K562 (cell line): ENCODE data around the gene NUP43. TPM values are rescaled to one million over a fixed set of nuclear protein-coding genes. Genes with fewer than 3 reads are reported as not detected.

ENCODE experiments used
- BCOR ChIP-seq: fragments of 450-650 bp; IDR thresholded peaks from 2 replicates; pipeline ENCODE4 v1.6.1; 2016
- C11orf30 ChIP-seq: fragments of 450-650 bp; IDR thresholded peaks from 2 replicates; pipeline ENCODE4 v1.6.1; 2016; ENCODE audit warnings: low read depth, mild to moderate bottlenecking
- EWSR1 ChIP-seq: fragments of 450-650 bp; IDR thresholded peaks from 2 replicates; pipeline ENCODE4 v1.6.1; 2018; ENCODE audit warnings: borderline replicate concordance, mild to moderate bottlenecking, low read depth, moderate library complexity; ENCODE audit not compliant: partially characterized antibody
- ILF3 ChIP-seq: fragments of 450-650 bp; IDR thresholded peaks from 2 replicates; pipeline ENCODE4 v1.6.1; 2018; ENCODE audit warnings: antibody characterized with exemption, mild to moderate bottlenecking, moderate library complexity, borderline replicate concordance
- KAT2B ChIP-seq: IDR thresholded peaks from one replicate; pipeline ENCODE4 v1.6.1; 2012; ENCODE audit warnings: low read depth, mild to moderate bottlenecking, control low read depth, inconsistent platforms, low read length, moderate library complexity
- KHSRP ChIP-seq: fragments of 450-650 bp; IDR thresholded peaks from 2 replicates; pipeline ENCODE4 v1.6.1; 2017
- KLF10 ChIP-seq: fragments of 250-450 bp; sonication (Bioruptor Pico); IDR thresholded peaks from 2 replicates; pipeline ENCODE4 v1.6.1; 2021; ENCODE audit warnings: matching md5 sums
- NR4A1 ChIP-seq, 2 experiments: fragments of 250-450 bp in 1 of 2; fragments of 450-650 bp in 1 of 2; sonication (Bioruptor Pico) in 1 of 2; IDR thresholded peaks; 2 replicates each; pipeline versions ENCODE4 v1.4.0 to v1.6.1; 2016 to 2020; ENCODE audit warnings: mild to moderate bottlenecking in 2 of 2, missing compliant biosample characterization in 1 of 2, missing genetic modification characterization in 1 of 2, moderate library complexity in 1 of 2
- NUFIP1 ChIP-seq: fragments of 450-650 bp; IDR thresholded peaks from 2 replicates; pipeline ENCODE4 v1.6.1; 2018; ENCODE audit not compliant: partially characterized antibody
- OTX1 ChIP-seq: fragments of 450-650 bp; formaldehyde crosslinking; IDR thresholded peaks from 2 replicates; pipeline ENCODE4 v1.4.0; 2022; ENCODE audit warnings: mild to moderate bottlenecking
- RB1 ChIP-seq: fragments of 450-650 bp; IDR thresholded peaks from 2 replicates; pipeline ENCODE4 v1.6.1; 2017; ENCODE audit warnings: low read depth, mild to moderate bottlenecking
- SIN3B ChIP-seq: fragments of 450-650 bp; IDR thresholded peaks from 2 replicates; pipeline ENCODE4 v1.6.1; 2017; ENCODE audit warnings: low read depth, mild to moderate bottlenecking, moderate library complexity
- SPI1 ChIP-seq: IDR thresholded peaks from 2 replicates; pipeline ENCODE4 v1.6.1; 2011; ENCODE audit warnings: low read depth, low read length, control low read depth, borderline replicate concordance
- STAG1 ChIP-seq: sonication (generic); formaldehyde crosslinking; IDR thresholded peaks from 2 replicates; pipeline ENCODE4 v1.5.0; 2020; ENCODE audit warnings: missing genetic modification reagents, borderline replicate concordance
- TARDBP ChIP-seq: fragments of 450-650 bp; IDR thresholded peaks from 2 replicates; pipeline ENCODE4 v1.6.1; 2016
- ZNF133 ChIP-seq: fragments of 250-450 bp; sonication (Bioruptor Pico); IDR thresholded peaks from 2 replicates; pipeline ENCODE4 v1.4.0; 2020; ENCODE audit warnings: mild to moderate bottlenecking
- ZNF354B ChIP-seq: fragments of 250-450 bp; sonication (Bioruptor Pico); IDR thresholded peaks from 2 replicates; pipeline ENCODE4 v1.4.0; 2020
- ZNF644 ChIP-seq: fragments of 200-800 bp; sonication (Bioruptor generic); IDR thresholded peaks from 2 replicates; pipeline ENCODE4 v1.6.1; 2016; ENCODE audit warnings: low read depth, missing genetic modification characterization, missing compliant biosample characterization
- ZNF778 ChIP-seq: fragments of 450-650 bp; formaldehyde crosslinking; IDR thresholded peaks from 2 replicates; pipeline ENCODE4 v1.4.0; 2020; ENCODE audit warnings: mild to moderate bottlenecking, moderate library complexity
- polyA plus RNA-seq, 8 experiments: library from polyadenylated mRNA; depleted of rRNA in 4 of 8; stranded (reverse) in 5 of 8; unstranded in 3 of 8; fragments of >200 nt; fragmentation: Nextera tagmentation in 2 of 8; fragmentation: Illumina TruSeq in 1 of 8; extraction: Ambion mirVana in 2 of 8; extraction: Trizol in 1 of 8; gene quantifications; 2 replicates each; pipeline versions ENCODE4 v1.2.1 to v1.2.3, GENCODE V29; 2011 to 2014; ENCODE audit warnings: inconsistent platforms in 1 of 8, missing spikeins in 1 of 8
- total RNA-seq, 7 experiments: library from RNA; depleted of rRNA in 6 of 7; stranded (reverse); fragments of >200 nt in 6 of 7; fragmentation: Illumina TruSeq in 2 of 7; extraction: Trizol in 2 of 7; gene quantifications; 2 replicates each; pipeline versions ENCODE4 v1.2.1 to v1.2.3, GENCODE V29; 2011 to 2021; ENCODE audit warnings: low replicate concordance in 1 of 7
- TF ChIP-seq, protein P1 (sequence below): fragments of 150-350 bp; IDR thresholded peaks from 2 replicates; pipeline ENCODE4 v1.6.1; 2014; ENCODE audit warnings: low read depth, mild to moderate bottlenecking, low read length, borderline replicate concordance
- TF ChIP-seq, protein P2 (sequence below): fragments of 250-450 bp; sonication (Bioruptor Pico); IDR thresholded peaks from 2 replicates; pipeline ENCODE4 v1.8.0; 2022; ENCODE audit warnings: inconsistent platforms
- TF ChIP-seq, protein P3 (sequence below): fragments of 450-650 bp; IDR thresholded peaks from one replicate; pipeline ENCODE4 v1.6.1; 2018; ENCODE audit warnings: mild to moderate bottlenecking, moderate library complexity; ENCODE audit not compliant: partially characterized antibody

Gene NUP43
- total and polyA plus RNA-seq, 9 of the 15 experiments (the other 6 are each of a cell fraction or from before 2014, with no cell fraction given): 28.9 to 136 (median 67.4) TPM

DNA sequence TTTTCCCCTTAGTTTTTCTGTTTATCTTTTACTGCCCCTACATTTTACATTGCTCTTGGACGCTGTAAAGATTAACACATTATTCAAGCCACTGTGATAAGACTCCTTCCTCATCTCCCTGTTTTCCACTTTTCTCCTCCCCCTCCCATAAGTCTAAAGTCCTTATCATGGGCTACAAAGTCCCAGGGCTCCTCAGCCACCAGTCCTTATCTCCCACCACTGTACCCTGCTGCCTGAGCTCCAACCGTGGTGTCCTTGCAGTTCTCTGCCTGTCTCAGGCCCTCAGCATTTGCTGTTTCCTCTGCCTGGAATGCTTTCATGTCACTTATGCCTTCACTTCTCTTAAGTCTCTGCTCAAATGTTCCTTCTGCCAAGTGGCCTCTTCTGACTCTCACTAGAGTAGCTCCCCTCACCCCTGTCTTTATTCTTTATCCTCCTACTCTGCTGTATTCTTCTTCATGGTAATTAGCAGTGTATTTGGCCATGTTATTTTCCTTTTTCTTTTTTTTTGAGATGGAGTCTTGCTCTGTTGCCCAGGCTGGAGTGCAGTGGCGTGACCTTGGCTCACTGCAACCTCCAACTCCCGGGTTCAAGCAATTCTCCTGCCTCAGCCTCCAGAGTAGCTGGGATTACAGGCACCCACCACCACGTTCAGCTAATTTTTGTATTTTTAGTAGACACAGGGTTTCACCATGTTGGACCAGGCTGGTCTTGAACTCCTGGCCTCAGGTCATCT lies 17.7 kb downstream of the NUP43 start (continued):
- TF ChIP-seq ZNF354B (CRISPR knock-in tag) (0 out of 2 replicates have a peak, but pooled peaks have one; percentile 37), EWSR1 (no peak), KLF10 (CRISPR knock-in tag) (no peak), SPI1 (0 out of 2 replicates have a peak, but pooled peaks have one; percentile 3), KHSRP (0 out of 2 replicates have a peak, but pooled peaks have one; percentile 37), NR4A1 (CRISPR knock-in tag; IDR thresholded peaks at IDR 0.05) (peak; percentile 78; the same call in 1 of the 2 replicates), NR4A1 (tag; IDR thresholded peaks at IDR 0.05) (0 out of 2 replicates have a peak, but pooled peaks have one; percentile 32), ZNF644 (tag) (peak; percentile 81; the same call in 1 of the 2 replicates), ZNF778 (CRISPR knock-in tag) (no peak), ILF3 (no peak), NUFIP1 (peak; percentile 14), KAT2B (no peak), BCOR (peak; percentile 86), STAG1 (CRISPR knock-in tag) (no peak), ZNF133 (CRISPR knock-in tag) (no peak; the same call in 1 of the 2 replicates), OTX1 (CRISPR knock-in tag) (peak; percentile 92), RB1 (no peak), SIN3B (no peak), TARDBP (no peak), C11orf30 (no peak)
- TF ChIP-seq, protein P1, sequence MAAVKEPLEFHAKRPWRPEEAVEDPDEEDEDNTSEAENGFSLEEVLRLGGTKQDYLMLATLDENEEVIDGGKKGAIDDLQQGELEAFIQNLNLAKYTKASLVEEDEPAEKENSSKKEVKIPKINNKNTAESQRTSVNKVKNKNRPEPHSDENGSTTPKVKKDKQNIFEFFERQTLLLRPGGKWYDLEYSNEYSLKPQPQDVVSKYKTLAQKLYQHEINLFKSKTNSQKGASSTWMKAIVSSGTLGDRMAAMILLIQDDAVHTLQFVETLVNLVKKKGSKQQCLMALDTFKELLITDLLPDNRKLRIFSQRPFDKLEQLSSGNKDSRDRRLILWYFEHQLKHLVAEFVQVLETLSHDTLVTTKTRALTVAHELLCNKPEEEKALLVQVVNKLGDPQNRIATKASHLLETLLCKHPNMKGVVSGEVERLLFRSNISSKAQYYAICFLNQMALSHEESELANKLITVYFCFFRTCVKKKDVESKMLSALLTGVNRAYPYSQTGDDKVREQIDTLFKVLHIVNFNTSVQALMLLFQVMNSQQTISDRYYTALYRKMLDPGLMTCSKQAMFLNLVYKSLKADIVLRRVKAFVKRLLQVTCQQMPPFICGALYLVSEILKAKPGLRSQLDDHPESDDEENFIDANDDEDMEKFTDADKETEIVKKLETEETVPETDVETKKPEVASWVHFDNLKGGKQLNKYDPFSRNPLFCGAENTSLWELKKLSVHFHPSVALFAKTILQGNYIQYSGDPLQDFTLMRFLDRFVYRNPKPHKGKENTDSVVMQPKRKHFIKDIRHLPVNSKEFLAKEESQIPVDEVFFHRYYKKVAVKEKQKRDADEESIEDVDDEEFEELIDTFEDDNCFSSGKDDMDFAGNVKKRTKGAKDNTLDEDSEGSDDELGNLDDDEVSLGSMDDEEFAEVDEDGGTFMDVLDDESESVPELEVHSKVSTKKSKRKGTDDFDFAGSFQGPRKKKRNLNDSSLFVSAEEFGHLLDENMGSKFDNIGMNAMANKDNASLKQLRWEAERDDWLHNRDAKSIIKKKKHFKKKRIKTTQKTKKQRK: no peak
- TF ChIP-seq, protein P2, sequence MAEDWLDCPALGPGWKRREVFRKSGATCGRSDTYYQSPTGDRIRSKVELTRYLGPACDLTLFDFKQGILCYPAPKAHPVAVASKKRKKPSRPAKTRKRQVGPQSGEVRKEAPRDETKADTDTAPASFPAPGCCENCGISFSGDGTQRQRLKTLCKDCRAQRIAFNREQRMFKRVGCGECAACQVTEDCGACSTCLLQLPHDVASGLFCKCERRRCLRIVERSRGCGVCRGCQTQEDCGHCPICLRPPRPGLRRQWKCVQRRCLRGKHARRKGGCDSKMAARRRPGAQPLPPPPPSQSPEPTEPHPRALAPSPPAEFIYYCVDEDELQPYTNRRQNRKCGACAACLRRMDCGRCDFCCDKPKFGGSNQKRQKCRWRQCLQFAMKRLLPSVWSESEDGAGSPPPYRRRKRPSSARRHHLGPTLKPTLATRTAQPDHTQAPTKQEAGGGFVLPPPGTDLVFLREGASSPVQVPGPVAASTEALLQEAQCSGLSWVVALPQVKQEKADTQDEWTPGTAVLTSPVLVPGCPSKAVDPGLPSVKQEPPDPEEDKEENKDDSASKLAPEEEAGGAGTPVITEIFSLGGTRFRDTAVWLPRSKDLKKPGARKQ: no peak
- TF ChIP-seq, protein P3, sequence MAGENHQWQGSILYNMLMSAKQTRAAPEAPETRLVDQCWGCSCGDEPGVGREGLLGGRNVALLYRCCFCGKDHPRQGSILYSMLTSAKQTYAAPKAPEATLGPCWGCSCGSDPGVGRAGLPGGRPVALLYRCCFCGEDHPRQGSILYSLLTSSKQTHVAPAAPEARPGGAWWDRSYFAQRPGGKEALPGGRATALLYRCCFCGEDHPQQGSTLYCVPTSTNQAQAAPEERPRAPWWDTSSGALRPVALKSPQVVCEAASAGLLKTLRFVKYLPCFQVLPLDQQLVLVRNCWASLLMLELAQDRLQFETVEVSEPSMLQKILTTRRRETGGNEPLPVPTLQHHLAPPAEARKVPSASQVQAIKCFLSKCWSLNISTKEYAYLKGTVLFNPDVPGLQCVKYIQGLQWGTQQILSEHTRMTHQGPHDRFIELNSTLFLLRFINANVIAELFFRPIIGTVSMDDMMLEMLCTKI: no peak
